PC-3 (cell line): Measurements from ENCODE around the gene GPRC5C. TPM values are rescaled to one million over a fixed set of nuclear protein-coding genes. Genes with fewer than 3 reads are reported as not detected.

Experiments used
- ATAC-seq: fragments of 200-7000 bp; cut with Tn5 transposase; 2 replicates; pipeline ENCODE4 v1.9.1; 2020; ENCODE audit warnings: mild to moderate bottlenecking, moderate library complexity
- BruUV-seq: library from RNA; stranded (reverse); fragments of 400-500 nt; replicated peaks from 2 replicates; lab custom pipeline; 2021; lab: Mats Ljungman, UMichigan
- CTCF ChIA-PET: fragments of 300-600 bp; sonication (Branson Sonifier 250); formaldehyde crosslinking; loops from one replicate; lab custom pipeline; 2022; ENCODE audit warnings: antibody characterized with exemption; lab: Charles Lee
- POLR2A ChIA-PET: fragments of 300-600 bp; sonication (Branson Sonifier 250); formaldehyde crosslinking; loops from one replicate; lab custom pipeline; 2022; ENCODE audit warnings: antibody characterized with exemption; ENCODE audit not compliant: unreplicated experiment; lab: Charles Lee
- DNase-seq: peaks from one replicate; pipeline ENCODE4 v3.0.0-alpha.2; 2015
- H2AFZ ChIP-seq: fragments of 300-600 bp; sonication (generic); 2 replicates; pipeline ENCODE4 v1.6.0; 2016; ENCODE audit warnings: antibody characterized with exemption, low read length
- H3F3A ChIP-seq: fragments of 300-600 bp; sonication (generic); one replicate; pipeline ENCODE4 v1.6.0; 2017; ENCODE audit warnings: antibody characterized with exemption, low read length, control low read depth, mild to moderate bottlenecking; ENCODE audit not compliant: unreplicated experiment
- H3K27ac ChIP-seq: fragments of 300-600 bp; sonication (generic); 2 replicates; pipeline ENCODE4 v1.5.1; 2016; ENCODE audit warnings: mild to moderate bottlenecking, low read length
- H3K27me3 ChIP-seq: fragments of 300-600 bp; sonication (generic); 2 replicates; pipeline ENCODE4 v1.6.1; 2016; ENCODE audit warnings: low read length, mixed read lengths
- H3K36me3 ChIP-seq: fragments of 300-600 bp; sonication (generic); 2 replicates; pipeline ENCODE4 v1.6.1; 2016; ENCODE audit warnings: low read depth, mixed run types, low read length, mixed read lengths
- H3K4me1 ChIP-seq: fragments of 300-600 bp; sonication (generic); 2 replicates; pipeline ENCODE4 v1.5.1; 2016; ENCODE audit warnings: low read length; ENCODE audit not compliant: insufficient read depth
- H3K4me2 ChIP-seq: fragments of 300-600 bp; sonication (generic); 2 replicates; pipeline ENCODE4 v1.6.0; 2016; ENCODE audit warnings: low read length
- H3K4me3 ChIP-seq: fragments of 300-600 bp; sonication (generic); 2 replicates; pipeline ENCODE4 v1.5.1; 2016; ENCODE audit warnings: mild to moderate bottlenecking, low read length, mixed read lengths
- H3K79me2 ChIP-seq: fragments of 300-600 bp; sonication (generic); 2 replicates; pipeline ENCODE4 v1.6.1; 2017; ENCODE audit warnings: low read length, mixed read lengths
- H3K9ac ChIP-seq: fragments of 300-600 bp; sonication (generic); 2 replicates; pipeline ENCODE4 v1.6.0; 2016; ENCODE audit warnings: mild to moderate bottlenecking, low read length
- H3K9me2 ChIP-seq: fragments of 300-600 bp; sonication (generic); replicated peaks from 2 replicates; pipeline ENCODE4 v1.6.1; 2016; ENCODE audit warnings: mixed run types, low read length, mixed read lengths
- H3K9me3 ChIP-seq: fragments of 300-600 bp; sonication (generic); 2 replicates; pipeline ENCODE4 v1.6.1; 2016; ENCODE audit warnings: low read length, mixed read lengths
- H4K20me1 ChIP-seq: fragments of 300-600 bp; sonication (generic); 2 replicates; pipeline ENCODE4 v1.6.1; 2016; ENCODE audit warnings: low read length, mixed read lengths
- CTCF ChIP-seq: fragments of 300-600 bp; sonication (generic); conservative IDR thresholded peaks from 2 replicates; pipeline ENCODE4 v1.5.1; 2017; ENCODE audit warnings: antibody characterized with exemption, low read depth, mild to moderate bottlenecking, low read length
- EZH2 ChIP-seq: fragments of 300-600 bp; sonication (generic); IDR thresholded peaks from one replicate; pipeline ENCODE4 v1.6.1; 2017; ENCODE audit warnings: antibody characterized with exemption, mild to moderate bottlenecking, low read length; ENCODE audit not compliant: unreplicated experiment
- EZH2phosphoT487 ChIP-seq: fragments of 300-600 bp; sonication (generic); IDR thresholded peaks from 2 replicates; pipeline ENCODE4 v1.6.1; 2018; ENCODE audit warnings: mild to moderate bottlenecking, antibody characterized with exemption, low read length, borderline replicate concordance
- intact Hi-C: fragments of 100-400 bp; cut with micrococcal nuclease; formaldehyde crosslinking; loops from 2 replicates; pipeline ENCODE4 v1.9.0; 2023
- total RNA-seq: library from RNA; depleted of rRNA; stranded (reverse); fragments of >200 nt; gene quantifications from 2 replicates; pipeline ENCODE4 v1.2.3, GENCODE V29; 2014

The GPRC5C gene
- total RNA-seq, 1 experiment from 2014 or later, result 209 TPM

DNA sequence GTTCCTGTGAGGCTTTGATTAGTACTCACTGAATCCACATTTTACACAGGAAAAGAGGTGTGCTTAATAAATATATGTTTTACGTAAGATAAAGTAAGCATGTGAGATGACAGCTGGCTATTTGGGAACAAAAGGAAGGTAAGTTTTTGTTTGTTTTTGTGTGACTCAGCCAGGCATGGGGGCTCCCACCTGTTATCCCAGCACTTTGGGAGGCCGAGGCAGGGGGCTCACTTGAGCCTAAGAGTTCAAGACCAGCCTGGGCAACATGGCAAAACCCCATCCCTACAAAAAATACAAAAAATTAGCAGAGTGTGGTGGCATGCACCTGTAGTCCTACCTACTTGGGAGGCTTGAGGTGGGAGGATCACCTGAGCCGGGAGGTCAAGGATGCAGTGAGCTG, 46.7 kb upstream of the GPRC5C start:
- no peak for DNase-seq
- Histone ChIP-seq H3K9ac (no peak overlapping the region), H3K4me3 (no peak overlapping the region), H3K9me3 (no peaks in the 10 kb centered on the region), H3K79me2 (no peaks in the 10 kb centered on the region), H3K4me1 (peaks cover 11% of the 10 kb centered on the region), H2AFZ (no peak overlapping the region), H3K4me2 (no peak overlapping the region), H3K27me3 (no peaks in the 10 kb centered on the region), H3K27ac (no peak overlapping the region), H3F3A (no peaks in the 10 kb centered on the region), H4K20me1 (no peaks in the 10 kb centered on the region), H3K36me3 (no peaks in the 10 kb centered on the region), H3K9me2 (no peaks in the 10 kb centered on the region)
- no peak for ATAC-seq
- ChIA-PET CTCF (interaction anchor here (0.6 kb wide), 1 partner anchor 80 kb away, joined by 3 read pairs; no protein-coding TSS in a partner anchor), POLR2A (no interaction called here)
- TF ChIP-seq EZH2phosphoT487, result no peak
- no peak for TF ChIP-seq CTCF
- TF ChIP-seq EZH2, result no peak
- BruUV-seq, result no TSS peak
- intact Hi-C loops, result no loop called here

GRCh38 chr17:74386386-74386785, 45.5 kb upstream of the GPRC5C start:
- POLR2A ChIA-PET, result no interaction called here
- no peaks in the 10 kb centered on the region for H3K36me3 ChIP-seq
- H2AFZ ChIP-seq, result no peak overlapping the region
- no peaks in the 10 kb centered on the region for H3K79me2 ChIP-seq
- CTCF ChIA-PET, result no interaction called here
- no peak for DNase-seq
- no peak overlapping the region for H3K4me2 ChIP-seq
- H3K9me2 ChIP-seq, result no peaks in the 10 kb centered on the region
- no peak overlapping the region for H3K9ac ChIP-seq
- TF ChIP-seq CTCF (no peak), EZH2 (no peak), EZH2phosphoT487 (no peak)
- no peaks in the 10 kb centered on the region for H3K9me3 ChIP-seq
- H3K27me3 ChIP-seq, result no peaks in the 10 kb centered on the region
- intact Hi-C loops, result no loop called here
- no peak overlapping the region for H3K27ac ChIP-seq
- H3F3A ChIP-seq, result no peaks in the 10 kb centered on the region
- no peak overlapping the region for H3K4me3 ChIP-seq
- H3K4me1 ChIP-seq, result no peaks in the 10 kb centered on the region; the same call in 1 of the 2 replicates
- ATAC-seq, result no peak
- BruUV-seq, result no TSS peak
- H4K20me1 ChIP-seq, result no peaks in the 10 kb centered on the region

- H3K27ac ChIP-seq, result no peak overlapping the region
- H3K9me3 ChIP-seq, result no peaks in the 10 kb centered on the region
- no TSS peak for BruUV-seq
- no peaks in the 10 kb centered on the region for H3K36me3 ChIP-seq
- H2AFZ ChIP-seq, result no peak overlapping the region
- POLR2A ChIA-PET, result no interaction called here
- no peaks in the 10 kb centered on the region for H3K79me2 ChIP-seq
- ATAC-seq (peak; percentile 42), DNase-seq (no peak)
- CTCF ChIA-PET, result interaction anchor here (0.5 kb wide), 1 partner anchor 1523 kb away, joined by 6 read pairs; no protein-coding TSS in a partner anchor
- H3K4me3 ChIP-seq, result no peak overlapping the region
- H3K27me3 ChIP-seq, result no peaks in the 10 kb centered on the region
- H3K4me2 ChIP-seq, result no peak overlapping the region
- TF ChIP-seq EZH2 (no peak), EZH2phosphoT487 (no peak), CTCF (no peak)
- intact Hi-C loops, result no loop called here
- no peaks in the 10 kb centered on the region for H3K4me1 ChIP-seq
- H3K9ac ChIP-seq, result no peak overlapping the region
- no peaks in the 10 kb centered on the region for H3K9me2 ChIP-seq
- no peaks in the 10 kb centered on the region for H4K20me1 ChIP-seq
- no peaks in the 10 kb centered on the region for H3F3A ChIP-seq
Observed at GRCh38 chr17:74387365-74388218, 44.3 kb upstream of the GPRC5C start.
